NCI-H1092 (cell line): ENCODE results near the gene RUFY2.

Experiments
- DNase-seq: peaks from one replicate; lab custom pipeline; 2025; lab: John Stamatoyannopoulos, UW

Gene RUFY2

DNA sequence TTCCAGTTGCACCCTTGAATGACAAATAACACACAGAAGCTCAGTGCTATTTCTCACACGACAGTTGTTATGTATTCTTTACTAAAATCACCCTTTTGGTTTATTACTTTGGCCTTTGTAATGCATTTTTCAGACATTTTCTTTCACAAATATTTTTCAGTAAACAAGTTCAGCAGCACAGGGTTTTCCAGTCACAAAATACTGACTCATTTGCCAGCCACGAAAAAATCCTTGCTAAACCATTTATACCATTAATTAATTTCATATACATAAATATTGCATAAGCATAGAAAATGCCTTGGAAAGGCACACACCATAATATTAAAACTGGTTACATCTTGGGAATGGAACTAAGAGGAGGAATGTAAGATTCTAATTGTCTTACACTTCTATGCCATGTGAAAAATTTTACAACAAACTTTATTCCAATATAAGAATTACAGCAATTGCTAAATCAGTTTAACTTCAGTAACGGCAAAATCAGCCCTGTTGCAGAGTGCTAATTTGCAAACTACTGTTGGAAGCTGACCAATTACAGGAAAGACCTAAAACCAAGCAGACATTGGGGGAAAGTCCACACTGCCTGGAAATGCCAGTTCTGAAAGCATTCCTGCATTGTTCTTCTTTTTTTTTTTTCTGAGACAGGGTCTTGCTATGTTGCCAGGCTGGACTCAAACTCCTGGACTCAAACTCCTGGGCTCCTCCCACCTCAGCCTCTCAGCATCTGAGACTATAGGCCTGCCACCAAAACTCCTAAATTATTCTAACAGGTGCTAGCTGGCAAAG is 42.8 kb downstream of the RUFY2 start:
- no peak for DNase-seq

DNA sequence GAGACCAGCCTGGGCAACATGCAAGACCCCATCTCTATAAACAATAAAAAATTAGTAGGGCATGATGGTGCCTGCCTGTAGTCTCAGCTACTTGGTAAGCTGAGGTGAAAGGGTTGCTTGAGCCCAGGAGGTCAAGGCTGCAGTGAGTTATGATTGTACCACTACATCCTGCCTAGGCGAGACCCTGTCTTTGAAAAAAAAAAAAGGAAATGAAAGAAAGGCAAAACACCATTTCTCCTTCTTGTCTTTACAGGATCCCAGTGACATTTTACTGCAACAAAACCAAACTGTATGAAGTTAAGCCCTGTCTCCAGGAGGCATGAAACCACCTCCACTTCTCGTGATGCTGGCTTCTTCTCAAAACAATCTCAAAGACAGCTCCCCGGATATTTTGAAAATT is 44.5 kb downstream of the RUFY2 start:
- no peak for DNase-seq

DNA sequence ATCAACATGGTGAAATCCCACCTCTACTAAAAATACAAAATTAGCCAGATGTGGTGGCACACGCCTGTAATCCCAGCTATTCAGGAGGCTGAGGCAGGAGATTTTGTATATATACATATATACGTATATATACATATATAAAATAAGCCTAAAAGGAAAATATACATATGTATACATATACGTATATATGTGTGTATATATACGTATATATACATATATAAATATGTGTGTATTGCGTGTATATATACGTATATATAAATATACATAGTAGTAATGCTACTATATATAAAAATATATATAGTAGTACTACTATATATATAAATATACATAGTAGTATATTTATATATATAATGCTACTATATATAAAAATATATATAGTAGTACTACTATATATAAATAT is 47.9 kb downstream of the RUFY2 start:
- no peak for DNase-seq

DNA sequence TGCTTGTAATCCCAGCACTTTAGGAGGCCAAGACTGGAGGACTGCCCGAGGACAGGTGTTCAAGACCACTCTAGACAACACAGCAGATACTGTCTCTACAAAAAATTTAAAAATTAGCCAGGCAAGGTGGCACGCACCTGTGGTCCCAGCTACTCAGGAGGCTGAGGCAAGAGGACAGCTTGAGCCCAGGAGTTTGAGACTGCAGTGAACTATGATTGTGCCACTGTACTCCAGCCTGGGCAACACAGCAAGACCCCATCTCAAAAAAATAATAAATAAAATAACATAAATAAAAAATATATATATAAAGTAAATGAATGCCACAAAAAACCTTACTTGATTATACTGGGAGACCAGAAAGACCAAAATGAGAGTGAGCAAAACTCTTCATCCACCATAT is 53.5 kb downstream of the RUFY2 start:
- DNase-seq = no peak

DNA sequence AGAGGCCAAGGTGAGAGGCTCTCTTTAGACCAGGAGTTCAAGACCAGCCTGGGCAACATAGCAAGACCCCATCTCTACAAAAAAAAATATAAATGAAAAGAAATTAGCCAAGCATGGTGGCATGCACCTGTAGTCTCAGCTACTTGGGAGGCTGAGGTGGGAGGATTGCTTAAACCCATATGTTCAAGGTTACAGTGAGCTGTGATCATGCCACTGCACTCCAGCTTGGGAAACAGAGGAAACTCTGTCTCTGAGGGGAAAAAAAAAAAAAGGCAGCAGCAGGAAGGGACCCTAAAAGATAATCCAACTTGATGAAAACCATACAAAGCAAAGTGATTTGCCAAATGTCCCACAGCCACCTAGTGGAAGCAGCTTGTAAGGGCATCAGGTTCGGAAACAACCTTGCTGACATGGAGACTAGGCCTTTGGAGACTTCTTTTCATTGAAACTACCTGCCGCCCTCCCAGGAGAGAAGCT is 58.8 kb downstream of the RUFY2 start:
- no peak for DNase-seq

DNA sequence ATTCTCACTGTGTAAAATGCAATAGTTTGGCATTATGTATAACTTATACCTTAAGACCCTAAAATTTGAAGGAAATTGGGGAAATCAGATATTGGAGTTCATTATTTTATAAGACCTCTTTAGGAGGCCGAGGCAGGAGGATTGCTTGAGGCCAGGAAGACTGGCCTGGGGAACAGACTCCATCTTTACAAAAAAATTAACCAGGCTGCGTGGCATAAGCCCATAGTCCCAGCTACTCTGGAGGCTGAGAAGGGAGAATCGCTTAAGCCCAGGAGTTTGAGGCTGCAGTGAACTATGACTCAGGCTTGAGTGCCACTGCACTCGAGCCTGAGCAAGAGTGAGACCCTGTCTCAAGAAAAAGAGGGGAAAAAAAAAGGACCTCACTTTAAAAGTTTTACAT is 60.3 kb downstream of the RUFY2 start:
- no peak for DNase-seq

DNA sequence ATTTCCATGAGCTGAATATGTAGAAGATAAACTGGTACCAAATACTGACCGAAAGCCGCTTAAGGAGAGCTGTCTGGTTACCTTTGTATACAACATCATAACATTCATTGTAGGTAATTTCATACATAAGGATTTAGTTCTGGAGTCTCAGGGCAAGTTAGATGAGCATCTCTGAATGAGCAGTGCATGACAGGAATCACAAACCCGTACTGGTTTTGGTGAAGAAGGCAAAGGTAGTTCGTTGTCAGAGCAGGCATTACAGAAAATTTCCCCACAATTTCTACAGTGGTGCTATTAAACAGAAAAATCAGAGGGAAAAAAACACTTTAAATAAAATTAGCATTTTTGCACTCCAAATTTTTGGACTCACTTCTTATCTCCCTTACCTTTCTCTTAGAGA is 61.5 kb downstream of the RUFY2 start:
- DNase-seq = no peak

DNA sequence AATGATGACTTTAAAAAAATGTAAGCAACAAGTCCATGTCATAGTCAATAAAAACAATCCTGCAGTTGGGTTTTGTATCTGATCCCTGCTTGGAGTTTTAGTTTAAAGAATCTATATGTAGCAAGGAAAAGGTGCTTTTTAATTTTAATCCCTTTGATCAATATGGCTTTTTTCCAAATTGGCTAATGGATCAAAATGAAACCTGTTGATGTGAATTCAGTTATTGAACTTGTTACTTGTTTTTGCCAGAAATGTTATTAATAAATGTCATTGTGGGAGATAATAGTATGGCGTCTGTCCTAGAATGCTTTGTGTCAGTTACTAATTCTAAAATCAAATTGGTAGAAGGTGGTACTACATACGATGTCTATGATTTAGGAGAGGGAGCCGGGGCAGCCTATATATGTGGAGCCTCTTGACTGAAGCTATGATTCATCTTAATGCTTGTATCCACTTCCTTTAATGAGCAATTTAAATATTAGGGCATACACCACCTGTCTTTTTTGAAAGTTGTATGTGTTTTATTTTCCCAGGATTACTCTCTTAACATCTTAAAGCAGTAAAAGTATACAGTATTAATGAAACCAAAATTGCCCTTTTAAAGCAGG is 64.1 kb downstream of the RUFY2 start:
- DNase-seq = no peak

DNA sequence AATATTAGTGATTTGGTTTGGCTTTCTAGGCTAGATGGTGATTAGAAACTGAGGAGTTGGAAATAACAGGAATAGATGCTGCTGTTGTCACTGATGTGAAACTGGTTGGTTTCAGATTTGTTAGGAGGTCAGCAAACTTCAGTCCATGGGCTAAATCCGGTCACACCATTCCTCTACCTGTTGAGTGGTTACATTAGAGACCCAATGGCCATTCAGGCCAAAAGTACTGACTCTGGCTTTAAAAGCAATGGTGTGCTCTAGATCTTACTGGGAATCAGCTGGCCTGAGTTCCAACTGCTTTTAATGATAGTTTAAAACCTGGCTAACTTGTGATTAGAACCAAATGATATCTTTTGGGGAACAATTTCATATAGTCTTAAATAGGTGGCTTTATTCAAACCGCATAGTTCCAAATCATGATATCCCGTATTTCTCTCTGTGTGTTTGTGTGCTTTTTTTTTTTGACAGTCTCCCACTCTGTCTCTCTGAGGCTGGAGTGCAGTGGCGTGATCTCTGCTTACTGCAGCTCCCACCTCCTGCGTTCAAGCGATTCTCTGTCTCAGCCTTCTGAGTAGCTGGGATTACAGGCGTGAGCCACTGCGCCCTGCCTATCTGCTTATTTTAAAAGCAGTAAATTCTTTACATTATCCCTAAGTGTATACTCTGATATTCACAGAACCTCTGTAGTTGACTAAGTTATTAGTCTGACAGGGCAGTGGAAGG is 66.6 kb downstream of the RUFY2 start:
- DNase-seq = no peak

DNA sequence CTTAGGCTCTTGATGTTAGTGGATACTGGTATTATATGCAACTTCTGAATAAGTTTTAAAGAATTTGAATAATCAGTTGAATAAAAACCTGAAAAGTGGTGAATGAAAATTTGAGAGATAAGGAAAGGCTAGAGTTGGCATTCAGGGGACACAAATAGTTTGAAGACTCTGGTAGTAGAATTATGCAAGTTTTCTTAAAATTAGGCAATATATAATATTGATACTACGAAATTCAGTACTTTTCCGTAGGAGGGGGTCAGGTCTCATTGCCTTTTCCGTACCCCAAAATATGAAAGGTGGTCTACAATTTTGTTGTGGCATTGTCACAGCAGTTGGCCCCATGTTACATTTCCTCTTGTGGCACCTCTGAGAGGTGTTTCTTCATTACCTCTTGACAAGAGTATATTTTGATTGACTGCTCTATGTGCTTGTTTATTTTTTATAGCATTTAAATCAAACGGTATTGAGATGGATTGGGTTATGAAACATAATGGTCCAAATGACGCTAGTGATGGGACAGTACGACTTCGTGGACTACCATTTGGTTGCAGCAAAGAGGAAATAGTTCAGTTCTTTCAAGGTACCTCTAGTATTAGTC is 70.2 kb downstream of the RUFY2 start:
- no peak for DNase-seq

DNA sequence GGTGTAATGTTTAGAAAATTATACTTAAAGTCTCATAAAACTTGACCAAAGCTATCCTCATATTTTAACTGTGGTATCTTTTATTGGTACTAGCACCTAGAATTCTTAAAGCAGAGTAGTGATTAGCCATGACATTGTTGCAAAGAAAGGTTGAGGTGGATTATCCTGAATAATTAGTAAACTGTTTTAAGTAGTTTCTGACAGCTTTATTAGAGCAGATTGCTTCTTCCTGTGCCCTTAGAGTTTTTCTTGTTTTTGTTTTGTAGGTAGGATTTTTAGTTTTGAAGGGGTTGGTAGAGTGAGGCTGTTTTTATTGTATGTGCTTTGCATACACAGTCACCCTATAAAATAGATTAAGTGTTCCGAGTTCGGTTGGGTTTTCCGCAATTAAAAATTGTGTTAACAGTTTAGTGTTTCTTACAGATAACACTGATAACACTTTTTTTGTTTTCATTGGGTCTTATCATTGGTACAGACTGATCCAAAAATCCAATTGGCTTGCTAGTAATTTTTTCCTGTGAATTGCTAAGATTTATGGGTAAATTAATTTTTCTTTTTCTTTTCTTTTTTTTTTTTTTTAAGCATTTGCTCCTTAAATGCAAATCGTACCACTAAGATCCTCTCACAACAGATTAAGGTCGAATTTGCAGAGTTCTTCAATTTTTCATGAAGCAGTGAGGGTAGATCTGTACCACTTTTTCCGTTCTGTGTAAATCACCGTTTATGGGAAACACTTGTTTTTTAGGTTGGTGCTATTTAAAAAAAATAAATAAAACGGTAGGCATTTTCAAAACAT is 72.2 kb downstream of the RUFY2 start:
- DNase-seq = no peak

DNA sequence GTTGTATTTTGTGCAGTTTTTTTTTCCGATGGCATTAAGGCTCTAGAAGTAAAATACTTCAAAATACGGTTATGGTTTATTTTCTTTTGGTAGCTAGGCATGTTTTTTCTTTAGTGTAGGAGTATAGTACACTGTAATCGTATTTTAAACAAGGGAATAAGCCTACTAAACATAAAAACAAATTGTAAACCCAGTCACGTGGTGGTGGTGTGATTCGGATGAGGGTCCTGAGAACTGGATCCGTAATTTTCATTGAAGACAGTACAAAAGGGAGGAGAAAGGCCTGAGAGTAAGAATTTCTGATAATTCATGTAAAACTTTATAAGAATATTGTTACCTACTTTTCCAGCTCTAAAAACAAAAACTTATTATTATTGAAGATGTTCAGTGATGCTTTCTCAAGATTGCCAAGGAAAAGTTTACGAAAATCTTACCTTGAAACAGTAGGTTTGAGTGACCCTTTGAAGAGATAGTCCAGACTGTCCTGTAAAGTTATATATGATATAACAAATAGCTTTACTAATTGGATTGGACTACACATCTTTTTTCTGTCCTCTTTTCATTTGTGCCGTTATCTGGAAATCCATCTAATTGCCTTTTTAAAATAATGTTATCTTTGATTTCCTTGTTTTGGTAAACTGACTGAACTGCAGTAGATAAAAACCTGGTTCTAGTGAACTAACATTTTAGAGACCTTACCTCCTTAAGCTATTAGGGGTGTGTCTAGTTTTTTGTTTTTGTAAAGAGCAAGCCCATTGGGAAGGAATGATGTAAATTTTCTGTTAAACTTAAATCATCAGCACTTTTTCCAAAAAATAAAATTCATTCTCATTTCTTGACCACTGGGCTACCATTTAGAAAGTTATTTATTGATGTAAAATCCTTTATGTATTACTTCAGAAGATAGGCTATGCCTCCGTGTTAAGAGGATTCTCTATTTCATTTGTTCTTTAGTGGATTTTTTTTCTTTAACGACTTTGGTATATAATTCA is 73.3 kb downstream of the RUFY2 start:
- DNase-seq = no peak

DNA sequence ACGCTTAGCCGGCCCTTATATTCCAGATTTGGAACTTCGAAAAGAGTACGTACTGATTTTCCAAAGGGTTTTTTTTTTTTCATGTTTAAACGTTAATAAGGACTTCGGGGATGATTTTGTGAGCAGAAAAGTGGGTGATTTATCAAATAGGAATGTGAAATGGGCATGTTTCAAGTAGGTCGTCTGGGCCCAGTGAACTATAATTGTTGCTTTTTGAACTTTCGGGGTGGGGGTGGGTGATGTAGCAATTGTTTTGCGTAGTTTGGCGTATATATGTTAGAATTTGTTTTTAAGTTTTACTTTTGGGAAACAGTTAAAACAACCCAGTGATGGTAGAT is 74.0 kb downstream of the RUFY2 start:
- no peak for DNase-seq

DNA sequence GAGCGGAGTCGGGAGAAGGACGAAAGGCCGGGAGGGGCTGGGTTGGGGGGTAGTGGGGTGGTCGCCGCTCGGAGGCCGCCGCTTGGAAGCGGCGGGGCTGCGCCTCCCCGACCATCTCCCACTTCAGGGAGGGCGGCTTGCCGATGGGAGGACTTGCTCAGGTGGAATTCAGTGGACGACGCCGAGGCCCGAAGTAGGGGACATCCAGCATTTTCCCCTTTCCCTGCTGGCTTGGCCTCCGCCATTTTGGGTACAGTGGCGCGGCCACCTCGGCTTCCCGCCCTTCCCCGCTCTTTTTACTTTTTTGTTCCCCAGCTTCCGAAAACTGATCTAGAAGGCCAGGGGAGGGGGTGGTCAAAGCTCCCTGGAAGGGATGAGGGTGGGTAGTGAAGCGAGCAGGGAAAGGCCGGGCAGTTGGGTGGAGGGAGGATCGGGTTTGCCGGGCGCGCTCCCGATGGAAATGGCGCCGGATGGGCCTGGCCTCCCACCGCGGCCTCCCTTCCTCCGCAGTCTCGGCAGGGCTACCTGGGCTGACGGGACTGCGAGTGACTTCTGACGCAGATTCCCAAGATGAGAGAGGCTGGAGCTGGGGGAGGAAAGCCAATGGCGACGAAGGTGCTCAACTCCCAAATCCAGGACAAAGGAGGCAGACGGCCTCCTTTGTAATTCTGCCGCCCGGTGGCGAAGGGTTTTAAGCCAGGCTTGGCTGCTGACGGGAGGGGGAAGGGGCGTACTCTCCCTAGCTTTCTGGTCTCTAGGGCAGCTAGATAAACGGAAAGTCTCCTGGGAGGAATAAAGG is 74.6 kb downstream of the RUFY2 start, which contains the start of gene PBLD:
PBLD (minus strand) TSS at position 670 of the 799 bp plus-strand sequence. CDS start 26,084 bp downstream, outside the sequence.
- DNase-seq = peak; percentile 79

DNA sequence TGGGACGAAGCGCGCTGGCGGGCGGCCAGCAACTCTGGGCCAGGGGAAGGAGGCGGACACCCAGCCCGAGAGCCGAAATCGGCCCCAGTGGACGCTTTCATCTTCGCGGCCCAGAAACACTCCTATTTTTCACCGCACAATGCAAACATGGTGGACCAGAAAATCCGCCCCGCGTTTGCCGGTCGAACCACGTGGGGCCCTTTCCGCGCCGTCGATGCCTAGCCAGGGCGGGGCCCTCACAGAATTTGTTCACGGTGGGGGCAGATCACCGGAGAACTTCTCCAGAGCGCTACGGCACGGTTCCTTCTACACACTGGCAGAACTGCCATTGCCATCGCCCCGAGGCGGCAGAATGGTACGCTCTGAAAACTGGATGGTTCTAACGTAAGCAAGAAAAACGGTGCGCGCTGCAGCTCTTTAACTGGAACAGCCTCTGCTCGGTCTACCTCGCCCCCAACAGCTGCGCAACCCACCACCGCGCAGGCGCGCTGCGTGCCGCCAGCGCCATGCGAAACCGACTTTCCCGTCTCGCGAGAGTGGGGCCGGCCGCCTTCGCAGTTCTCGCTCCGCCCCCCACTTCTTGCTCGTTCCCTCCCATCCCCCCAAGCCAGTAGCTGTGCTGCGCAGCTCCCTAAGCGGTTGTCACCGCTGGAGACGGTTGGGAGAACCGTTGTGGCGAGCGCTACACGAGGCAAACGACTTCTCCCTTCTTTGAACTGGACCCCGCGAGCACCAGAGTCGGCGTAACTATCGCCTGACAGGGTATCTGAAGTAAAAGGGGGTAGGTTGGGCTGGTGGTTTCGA is 75.4 kb downstream of the RUFY2 start, which contains the start of gene HNRNPH3:
HNRNPH3 (plus strand) TSS at position 610 of the 804 bp plus-strand sequence. CDS start 5,158 bp downstream, outside the sequence.
- DNase-seq = peak; percentile 94

DNA sequence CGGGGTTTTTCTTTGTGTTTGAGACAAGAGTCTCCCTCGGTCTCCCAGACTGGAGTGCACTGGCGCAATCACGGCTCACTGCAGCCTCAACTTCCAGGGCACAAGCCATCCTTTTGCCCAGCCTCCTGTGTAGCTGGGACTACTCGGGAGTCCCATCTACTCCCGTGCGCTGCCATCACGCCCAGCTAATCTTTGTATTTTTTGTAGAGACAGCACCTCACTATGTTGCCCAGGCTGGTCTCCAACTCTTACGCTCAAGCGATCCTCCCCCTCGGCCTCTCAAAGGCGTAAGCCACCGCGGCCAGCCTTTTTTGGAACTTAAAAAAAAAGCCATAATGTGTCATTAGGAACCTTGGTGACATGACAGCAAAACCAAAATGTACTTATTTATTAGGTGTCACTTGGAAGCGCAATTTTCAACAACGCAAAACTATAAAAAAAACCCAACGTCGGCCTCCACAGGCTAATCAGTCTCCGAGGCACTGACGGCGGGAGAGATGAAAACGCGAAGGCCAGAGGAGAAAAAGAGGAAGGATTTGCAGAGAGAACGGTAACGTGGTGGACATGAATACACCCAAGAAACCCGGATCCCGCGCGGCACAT is 76.1 kb downstream of the RUFY2 start:
- DNase-seq = peak; percentile 10

DNA sequence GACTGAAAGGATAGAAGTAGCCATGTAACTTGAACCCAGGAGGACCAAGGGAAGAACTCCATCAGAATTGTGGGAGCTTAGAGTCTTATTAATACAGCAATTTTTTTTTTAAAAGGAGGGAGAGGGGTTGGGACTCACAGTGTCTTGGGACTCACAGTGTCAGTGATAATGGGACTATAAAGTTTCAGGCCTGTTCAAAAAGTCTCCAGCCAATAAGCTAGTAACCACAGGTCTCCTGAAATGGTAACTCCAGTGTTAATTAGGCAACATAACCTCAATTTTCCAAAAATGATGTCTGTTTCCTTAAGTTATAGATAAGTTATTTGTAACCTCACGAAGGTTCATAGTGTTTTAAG is 77.6 kb downstream of the RUFY2 start:
- DNase-seq = no peak
